H1 (cell line): ENCODE measurements around the gene PPP2R3B. TPM values are rescaled to one million over a fixed set of nuclear protein-coding genes. Genes with fewer than 3 reads are reported as not detected.

Source experiments
- CHD7 ChIP-seq: fragments of 300-600 bp; sonication (generic); IDR thresholded peaks from 2 replicates; pipeline ENCODE4 v1.7.1; 2012; ENCODE audit warnings: low read length, moderate library complexity, mild to moderate bottlenecking, inconsistent platforms; ENCODE audit not compliant: insufficient replicate concordance
- SIRT6 ChIP-seq: IDR thresholded peaks from one replicate; pipeline ENCODE4 v1.7.1; 2012; ENCODE audit warnings: low read length, inconsistent platforms
- SP1 ChIP-seq: IDR thresholded peaks from 2 replicates; pipeline ENCODE4 v1.6.1; 2011; ENCODE audit warnings: low read depth, low read length
- TBP ChIP-seq: IDR thresholded peaks from 2 replicates; pipeline ENCODE4 v1.6.1; 2011; ENCODE audit warnings: low read depth, low read length, improper control_type of control experiment
- polyA plus RNA-seq, 7 experiments: library from polyadenylated mRNA; depleted of rRNA in 3 of 7; stranded (reverse) in 5 of 7; unstranded in 2 of 7; fragments of >200 nt in 5 of 7; fragments of 200-250 nt in 2 of 7; gene quantifications; 1 replicate in 5 of 7; 2 replicates in 1 of 7; 4 replicates in 1 of 7; pipeline versions ENCODE4 v1.2.1 to v1.2.3, GENCODE V29; 2011 to 2013; ENCODE audit warnings: missing spikeins in 2 of 7, mixed read lengths in 2 of 7
- total RNA-seq: library from RNA; stranded (reverse); fragmentation: NEBNext Ultra II Directional; extraction: Animal tissue kit (Norgen Biotek cat#: 25700); gene quantifications from 2 replicates; pipeline ENCODE4 v1.2.1, GENCODE V29; 2021

The PPP2R3B gene
- total and polyA plus RNA-seq, 2 of the 8 experiments (the other 6 are each of a cell fraction or from before 2014, with no cell fraction given): 47.6 to 86.7 TPM

DNA sequence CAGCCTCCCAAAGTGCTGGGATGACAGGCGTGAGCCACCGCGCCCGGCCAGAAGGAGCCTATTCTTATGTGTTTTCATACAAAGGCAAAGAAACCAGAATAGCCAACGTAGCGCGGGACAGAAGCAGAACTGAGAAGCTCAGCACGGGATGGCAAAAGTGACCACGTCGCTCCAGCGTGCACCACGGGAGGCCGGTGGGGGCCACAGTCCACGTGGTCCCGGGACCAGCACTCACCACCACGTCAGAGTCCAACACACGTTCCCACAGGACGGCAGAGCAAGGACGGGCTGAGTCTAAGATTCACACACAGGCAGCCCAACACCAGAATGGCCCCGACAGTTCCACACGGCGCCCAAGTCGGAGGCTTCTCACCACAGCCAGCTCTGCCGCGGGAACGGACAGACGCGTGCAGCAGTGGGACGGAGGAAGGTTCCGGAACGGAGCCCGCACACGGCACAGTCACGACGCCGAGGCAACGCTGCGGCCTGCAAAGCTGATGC is 49.3 kb downstream of the PPP2R3B start (continued):
- TF ChIP-seq CHD7 (no peak), SIRT6 (no peak), TBP (no peak), SP1 (no peak)
